Brain microvascular endothelial cell (primary cell): ENCODE results near the gene SIPA1L3.
"Not testable (repeated sequence)": the region's sequence is repeated elsewhere in the genome, so short reads cannot be mapped to it uniquely, and the experiment has no call there.

Experiments used
- DNase-seq: peaks from one replicate; pipeline ENCODE4 v3.0.0-alpha.2; 2020
- H3K27ac ChIP-seq: fragments of 250-450 bp; sonication (Bioruptor Pico); 2 replicates; pipeline ENCODE4 v1.5.1; 2020; ENCODE audit warnings: mild to moderate bottlenecking, moderate library complexity
- H3K27me3 ChIP-seq: fragments of 250-450 bp; sonication (Bioruptor Pico); replicated peaks from 2 replicates; pipeline ENCODE4 v1.5.1; 2020; ENCODE audit warnings: mild to moderate bottlenecking
- H3K36me3 ChIP-seq: fragments of 250-450 bp; sonication (Bioruptor Pico); replicated peaks from 2 replicates; pipeline ENCODE4 v1.5.1; 2020; ENCODE audit warnings: mild to moderate bottlenecking
- H3K4me3 ChIP-seq: 2 replicates; pipeline ENCODE4 v1.5.1; 2011; ENCODE audit warnings: low read depth, mild to moderate bottlenecking, control low read depth, low read length, moderate library complexity
- in situ Hi-C: cut with HindIII; loops from 2 replicates; pipeline ENCODE4 v1.10.0; 2017; ENCODE audit warnings: low sequenced_read_pairs, low pct_ligation_motif_present
- TF ChIP-seq, protein P1 (sequence below): IDR thresholded peaks from 2 replicates; pipeline ENCODE4 v1.5.1; 2011; ENCODE audit warnings: low read depth, mild to moderate bottlenecking, moderate library complexity, low read length, control low read depth, inconsistent platforms; ENCODE audit errors: missing control alignments

Gene SIPA1L3

DNA sequence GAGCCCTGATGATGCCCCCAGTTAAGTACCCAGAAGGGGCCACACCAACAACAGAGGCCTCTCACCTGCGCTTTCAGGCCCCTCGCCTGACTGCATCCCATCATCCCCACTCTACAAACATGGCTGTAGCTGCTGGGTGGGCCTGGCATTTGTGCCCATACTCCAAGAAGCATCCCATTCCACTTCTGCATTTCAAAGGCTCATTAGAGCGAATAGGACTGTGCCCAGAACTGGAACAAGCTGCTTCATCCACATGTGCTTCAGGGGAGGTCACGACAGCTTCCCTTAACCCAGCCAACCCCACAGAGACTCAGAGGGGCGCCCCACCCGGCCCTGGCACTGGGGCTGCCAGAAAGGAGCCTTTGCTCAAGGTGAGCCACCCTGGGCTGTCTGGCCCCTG is 156.9 kb downstream of the SIPA1L3 start:
- no peak overlapping the region for H3K27ac ChIP-seq
- TF ChIP-seq, protein P1, sequence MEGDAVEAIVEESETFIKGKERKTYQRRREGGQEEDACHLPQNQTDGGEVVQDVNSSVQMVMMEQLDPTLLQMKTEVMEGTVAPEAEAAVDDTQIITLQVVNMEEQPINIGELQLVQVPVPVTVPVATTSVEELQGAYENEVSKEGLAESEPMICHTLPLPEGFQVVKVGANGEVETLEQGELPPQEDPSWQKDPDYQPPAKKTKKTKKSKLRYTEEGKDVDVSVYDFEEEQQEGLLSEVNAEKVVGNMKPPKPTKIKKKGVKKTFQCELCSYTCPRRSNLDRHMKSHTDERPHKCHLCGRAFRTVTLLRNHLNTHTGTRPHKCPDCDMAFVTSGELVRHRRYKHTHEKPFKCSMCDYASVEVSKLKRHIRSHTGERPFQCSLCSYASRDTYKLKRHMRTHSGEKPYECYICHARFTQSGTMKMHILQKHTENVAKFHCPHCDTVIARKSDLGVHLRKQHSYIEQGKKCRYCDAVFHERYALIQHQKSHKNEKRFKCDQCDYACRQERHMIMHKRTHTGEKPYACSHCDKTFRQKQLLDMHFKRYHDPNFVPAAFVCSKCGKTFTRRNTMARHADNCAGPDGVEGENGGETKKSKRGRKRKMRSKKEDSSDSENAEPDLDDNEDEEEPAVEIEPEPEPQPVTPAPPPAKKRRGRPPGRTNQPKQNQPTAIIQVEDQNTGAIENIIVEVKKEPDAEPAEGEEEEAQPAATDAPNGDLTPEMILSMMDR: no peak
- in situ Hi-C loops: no loop called here
- no peak for DNase-seq
- no peak overlapping the region for H3K4me3 ChIP-seq
- no peaks in the 10 kb centered on the region for H3K27me3 ChIP-seq
- H3K36me3 ChIP-seq: no peaks in the 10 kb centered on the region

DNA sequence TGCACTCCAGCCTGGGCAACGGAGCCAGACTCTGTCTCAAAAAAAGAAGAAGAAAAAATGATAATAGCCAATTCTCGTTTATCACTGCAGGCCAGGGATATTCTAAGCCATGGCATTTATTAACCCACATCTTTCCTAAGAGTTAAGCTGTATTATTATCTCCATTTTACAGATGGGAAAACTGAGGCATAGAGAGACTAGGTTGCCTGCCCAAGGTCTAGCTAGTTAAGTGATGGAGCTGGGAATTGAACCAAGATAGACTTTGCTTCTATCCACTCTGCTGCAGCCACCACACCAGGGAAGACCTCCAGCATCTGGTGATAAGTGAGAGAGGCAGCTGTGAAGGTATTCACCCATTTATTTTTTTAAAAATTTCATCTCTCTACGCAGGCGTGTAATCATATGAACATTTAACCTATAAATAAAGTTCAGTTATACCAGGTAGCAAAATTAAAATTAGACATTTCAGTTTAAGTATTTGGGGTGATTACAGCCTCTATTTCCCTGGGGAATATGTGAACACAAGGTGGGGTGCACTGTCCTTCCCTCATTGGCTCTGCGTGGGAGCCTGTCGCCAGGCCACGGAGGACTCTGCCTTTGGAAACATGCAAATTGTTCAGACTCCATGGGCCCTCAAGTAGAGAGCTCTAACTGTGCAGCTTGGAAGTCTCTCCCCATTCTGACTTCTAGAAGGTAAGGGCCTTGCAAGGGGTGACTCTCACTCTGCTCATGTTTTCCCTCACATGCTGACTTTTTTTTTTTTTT is 157.8 kb downstream of the SIPA1L3 start:
- in situ Hi-C loops: no loop called here
- no peak overlapping the region for H3K27ac ChIP-seq
- no peaks in the 10 kb centered on the region for H3K36me3 ChIP-seq
- no peak overlapping the region for H3K4me3 ChIP-seq
- TF ChIP-seq, protein P1: no peak
- no peaks in the 10 kb centered on the region for H3K27me3 ChIP-seq
- DNase-seq: no peak

DNA sequence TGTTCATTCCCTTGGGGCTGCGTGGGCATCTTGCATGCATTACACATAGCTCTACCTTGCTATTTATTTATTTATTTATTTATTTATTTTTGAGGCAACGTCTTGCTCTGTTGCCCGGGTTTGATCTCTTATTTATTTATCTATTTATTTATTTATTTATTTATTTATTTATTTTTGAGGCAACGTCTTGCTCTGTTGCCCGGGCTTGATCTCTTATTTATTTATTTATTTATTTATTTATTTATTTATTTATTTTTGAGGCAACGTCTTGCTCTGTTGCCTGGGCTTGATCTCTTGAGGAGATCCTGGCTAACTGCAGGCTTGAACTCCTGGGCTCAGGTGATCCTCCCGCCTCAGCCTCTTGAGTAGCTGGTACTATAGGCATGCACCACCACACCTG is 158.8 kb downstream of the SIPA1L3 start:
- H3K27me3 ChIP-seq, DNase-seq, H3K27ac ChIP-seq, H3K36me3 ChIP-seq, in situ Hi-C loops, H3K4me3 ChIP-seq: not testable (repeated sequence)

DNA sequence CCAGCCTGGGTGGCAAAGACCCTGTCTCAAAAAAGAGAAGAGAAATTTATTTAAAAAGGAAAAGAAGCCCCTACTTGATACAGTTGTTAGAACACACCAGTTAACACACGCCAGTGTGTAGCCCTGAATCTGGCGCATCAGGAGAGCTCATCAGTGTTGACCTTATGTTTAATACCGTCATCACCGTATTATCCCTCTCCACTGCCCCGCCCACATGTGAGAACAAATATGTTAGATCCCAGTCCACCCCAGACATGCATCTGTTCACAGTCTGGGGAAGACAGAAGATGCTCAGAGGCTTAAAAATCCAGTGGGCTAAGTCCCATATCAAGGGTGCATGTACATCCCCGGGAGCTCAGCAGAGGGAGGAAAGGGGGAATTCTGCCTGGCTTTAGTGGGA is 161.8 kb downstream of the SIPA1L3 start:
- in situ Hi-C loops: no loop called here
- H3K36me3 ChIP-seq: no peaks in the 10 kb centered on the region
- TF ChIP-seq, protein P1: no peak
- no peak overlapping the region for H3K27ac ChIP-seq
- H3K27me3 ChIP-seq: no peaks in the 10 kb centered on the region
- no peak for DNase-seq
- H3K4me3 ChIP-seq: no peak overlapping the region

DNA sequence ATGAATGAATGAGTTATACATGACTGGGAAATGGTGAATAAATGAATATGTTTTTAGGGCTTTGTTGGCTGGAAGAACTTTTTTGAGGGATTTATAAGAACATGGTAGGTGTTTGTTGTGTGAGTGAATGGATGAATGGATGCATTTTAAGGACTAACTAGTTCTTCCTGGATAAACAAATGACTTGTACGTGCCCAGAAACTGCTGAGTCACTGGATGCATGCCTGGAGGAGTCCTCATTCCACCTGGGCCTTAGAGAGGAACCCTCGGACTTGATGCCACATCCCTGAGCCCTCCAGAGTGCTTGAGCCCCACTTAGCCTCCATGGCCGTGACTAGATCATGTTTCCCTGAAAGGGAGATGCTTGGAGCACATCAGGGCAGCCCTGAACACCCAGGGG is 163.6 kb downstream of the SIPA1L3 start:
- Histone ChIP-seq H3K4me3 (no peak overlapping the region), H3K36me3 (no peaks in the 10 kb centered on the region), H3K27ac (no peak overlapping the region), H3K27me3 (no peaks in the 10 kb centered on the region)
- DNase-seq: peak; percentile 29
- TF ChIP-seq, protein P1: no peak
- in situ Hi-C loops: no loop called here

DNA sequence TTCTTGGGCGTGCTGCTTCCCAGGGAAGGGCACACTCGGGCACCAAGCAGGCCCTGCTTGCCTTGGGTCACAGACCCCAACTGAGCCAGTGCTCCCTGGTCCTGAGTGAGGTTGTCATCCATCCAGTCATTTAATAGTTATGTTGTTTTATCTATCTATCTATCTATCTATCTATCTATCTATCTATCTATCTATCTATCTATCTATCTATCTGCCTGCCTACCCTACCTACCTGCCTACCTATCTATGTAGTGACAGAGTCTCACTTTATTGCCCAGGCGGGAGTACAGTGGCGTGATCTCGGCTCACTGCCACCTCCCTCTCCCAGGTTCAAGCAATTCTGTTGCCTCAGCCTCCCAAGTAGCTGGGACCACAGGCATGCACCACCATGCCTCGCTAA is 164.0 kb downstream of the SIPA1L3 start:
- in situ Hi-C loops, H3K27ac ChIP-seq, H3K36me3 ChIP-seq, H3K4me3 ChIP-seq, DNase-seq, H3K27me3 ChIP-seq: not testable (repeated sequence)

DNA sequence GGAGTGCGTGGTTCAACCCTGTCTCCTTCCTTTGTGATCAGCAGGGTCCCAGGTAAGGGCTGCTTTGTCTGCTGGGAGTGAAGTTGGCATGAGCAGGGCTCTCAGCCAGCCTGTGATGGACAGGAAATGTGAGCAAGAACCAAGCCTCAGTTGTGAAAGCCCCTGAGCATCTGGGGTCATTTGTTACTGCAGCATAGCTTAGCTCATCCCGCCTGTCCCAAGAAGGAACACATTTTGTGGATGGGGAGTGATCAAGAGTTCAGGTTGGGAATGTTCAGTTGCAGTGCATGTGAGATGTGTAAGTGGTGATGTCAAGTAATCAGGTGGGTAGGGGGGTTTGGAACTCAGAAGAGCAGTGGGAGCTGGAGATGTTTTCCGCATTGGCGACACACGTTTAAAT is 164.6 kb downstream of the SIPA1L3 start:
- TF ChIP-seq, protein P1: no peak
- DNase-seq: no peak
- H3K4me3 ChIP-seq: no peak overlapping the region
- in situ Hi-C loops: no loop called here
- H3K36me3 ChIP-seq: no peaks in the 10 kb centered on the region
- no peaks in the 10 kb centered on the region for H3K27me3 ChIP-seq
- H3K27ac ChIP-seq: no peak overlapping the region
